Putamen (tissue), 1 donor: ENCODE results near the gene ZNF678.
"Not testable (repeated sequence)": the region's sequence is repeated elsewhere in the genome, so short reads cannot be mapped to it uniquely, and the experiment has no call there.

Experiments
- DNase-seq: peaks from one replicate; pipeline ENCODE4 v3.0.0-alpha.2; 2016; ENCODE audit warnings: low spot score

The ZNF678 gene

DNA sequence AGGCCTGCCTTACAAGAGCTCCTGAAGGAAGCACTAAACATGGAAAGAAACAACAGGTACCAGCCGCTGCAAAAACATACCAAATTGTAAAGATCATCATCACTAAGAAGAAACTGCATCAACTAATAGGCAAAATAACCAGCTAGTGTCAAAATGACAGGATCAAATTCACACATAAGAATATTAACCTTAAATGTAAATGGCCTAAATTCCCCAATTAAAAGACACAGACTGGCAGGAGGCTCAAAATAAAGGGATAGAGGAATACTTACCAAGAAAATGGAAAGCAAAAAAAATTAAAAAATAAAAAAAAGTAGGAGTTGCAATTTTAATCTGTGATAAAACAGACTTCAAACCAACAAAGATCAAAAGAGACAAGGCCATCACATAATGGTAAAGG, 11.5 kb upstream of the ZNF678 start:
- not testable (repeated sequence) for DNase-seq

DNA sequence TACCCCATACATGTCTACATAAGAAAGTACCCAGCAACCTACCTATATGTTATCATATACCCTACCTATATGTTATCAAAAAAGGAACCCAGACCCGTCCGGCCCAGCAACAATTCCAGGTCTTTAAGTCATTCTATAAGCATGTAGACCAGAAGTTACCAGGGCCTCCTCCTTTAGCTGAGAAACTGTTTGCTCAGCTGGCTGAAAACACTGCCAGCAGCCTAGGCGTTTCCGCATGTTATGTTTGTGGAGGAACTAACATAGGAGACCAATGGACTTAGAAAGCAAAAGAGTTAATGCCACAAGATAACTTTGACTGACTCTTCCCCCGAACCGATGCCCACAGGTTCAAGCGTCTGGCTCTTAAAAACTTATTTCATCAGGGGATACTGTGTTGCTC, 7.1 kb upstream of the ZNF678 start:
- no peak for DNase-seq

DNA sequence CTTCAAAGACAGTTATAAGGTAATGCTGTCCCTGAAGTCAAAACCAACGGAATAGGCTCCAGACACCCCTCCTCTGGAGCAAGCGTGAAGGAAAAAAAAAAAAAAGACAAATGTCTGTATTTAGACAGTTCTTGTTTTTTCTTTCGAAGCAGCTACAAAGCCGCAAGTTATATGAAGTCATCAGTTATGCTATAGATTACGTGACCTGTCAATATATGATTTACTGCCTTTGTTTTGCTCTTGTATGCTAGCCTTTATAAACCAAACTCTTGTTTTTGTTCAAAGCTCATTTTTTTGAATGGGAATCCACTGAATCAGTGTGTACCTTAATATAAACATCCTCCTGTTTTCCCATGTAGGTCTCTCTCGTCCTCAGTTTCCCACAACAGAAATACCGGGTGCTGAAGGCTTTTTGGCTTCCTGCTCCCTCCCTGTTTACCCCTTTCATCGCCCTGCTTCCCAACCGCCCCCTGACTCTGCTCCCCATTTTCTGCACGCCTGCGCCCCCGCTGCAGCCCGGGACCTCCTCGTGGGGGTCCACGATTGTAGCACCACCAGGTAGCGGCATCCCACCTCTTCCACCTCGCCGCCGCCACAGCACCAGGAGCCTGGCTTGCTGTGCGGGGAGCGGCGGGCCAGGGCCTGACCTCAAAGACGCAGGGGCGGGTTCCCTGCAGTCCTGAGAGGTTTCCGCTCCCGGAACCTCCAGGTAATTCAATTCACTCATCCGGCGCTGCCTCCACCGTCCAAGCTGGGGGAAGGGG, 5.2 kb upstream of the ZNF678 start:
- no peak for DNase-seq

DNA sequence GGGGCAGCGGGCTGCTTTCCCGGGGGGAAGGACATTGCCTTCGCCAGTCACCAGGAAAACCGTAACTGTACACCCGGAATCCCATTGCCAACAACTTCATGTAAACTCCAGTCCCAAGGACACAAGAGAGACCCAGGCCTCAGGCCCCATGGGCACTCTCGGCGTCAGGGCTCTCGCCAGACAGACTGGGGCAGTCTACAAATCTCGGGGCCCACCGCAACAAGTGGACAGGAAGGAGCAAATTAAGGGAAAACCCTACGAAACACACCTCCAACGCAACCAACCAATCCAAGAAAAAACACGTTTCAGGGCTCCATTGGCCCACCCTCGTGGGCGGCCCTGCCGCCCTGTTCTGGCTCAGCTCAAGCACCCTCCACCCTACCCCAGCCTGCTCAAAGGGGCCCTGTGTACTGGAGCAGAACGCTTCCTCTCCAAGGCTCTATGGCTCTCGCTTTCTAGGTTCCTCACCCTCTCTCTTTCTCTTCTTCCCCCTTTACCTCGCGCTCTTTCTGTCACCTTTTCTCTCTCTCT, 4.6 kb upstream of the ZNF678 start:
- no peak for DNase-seq

DNA sequence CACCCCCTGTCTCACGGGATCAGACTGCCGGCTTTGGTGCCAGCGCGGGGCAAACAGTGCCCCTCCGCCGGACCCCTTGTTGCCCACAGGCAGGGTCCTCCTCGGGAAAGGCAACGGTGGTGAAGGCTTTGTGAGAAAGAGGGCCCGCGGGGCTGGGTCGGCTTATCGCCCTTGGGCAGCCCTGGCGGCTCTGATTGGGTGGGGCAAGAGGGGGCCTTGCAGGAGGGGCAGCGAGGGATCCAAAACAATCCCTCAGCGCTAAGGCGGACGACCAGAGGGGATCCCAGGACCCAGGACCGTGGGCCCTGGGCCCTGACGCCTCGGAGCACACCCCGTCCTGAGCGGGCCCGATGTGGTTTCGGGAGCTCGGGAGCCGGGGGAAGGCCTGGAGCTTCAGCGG, 3.9 kb upstream of the ZNF678 start:
- no peak for DNase-seq

DNA sequence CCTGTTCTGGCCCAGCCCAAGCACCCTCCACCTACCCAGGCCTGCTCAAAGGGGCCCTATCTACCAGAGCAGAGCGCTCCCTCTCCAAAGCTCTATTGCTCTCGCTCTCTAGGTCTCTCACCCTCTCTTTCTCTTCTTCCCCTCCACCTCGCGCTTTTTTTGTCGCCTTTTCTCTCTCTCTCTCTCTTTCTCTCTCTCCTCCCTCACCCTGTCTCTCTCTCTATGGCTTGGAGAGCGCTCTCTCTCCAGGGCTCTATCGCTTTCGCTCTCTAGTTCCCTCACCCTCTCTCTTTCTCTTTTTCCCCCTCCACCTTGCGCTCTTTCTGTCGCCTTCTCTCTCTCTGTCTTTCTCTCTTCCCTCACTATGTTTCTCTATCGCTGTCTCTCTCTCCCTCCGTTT, 3.4 kb upstream of the ZNF678 start:
- DNase-seq: no peak

DNA sequence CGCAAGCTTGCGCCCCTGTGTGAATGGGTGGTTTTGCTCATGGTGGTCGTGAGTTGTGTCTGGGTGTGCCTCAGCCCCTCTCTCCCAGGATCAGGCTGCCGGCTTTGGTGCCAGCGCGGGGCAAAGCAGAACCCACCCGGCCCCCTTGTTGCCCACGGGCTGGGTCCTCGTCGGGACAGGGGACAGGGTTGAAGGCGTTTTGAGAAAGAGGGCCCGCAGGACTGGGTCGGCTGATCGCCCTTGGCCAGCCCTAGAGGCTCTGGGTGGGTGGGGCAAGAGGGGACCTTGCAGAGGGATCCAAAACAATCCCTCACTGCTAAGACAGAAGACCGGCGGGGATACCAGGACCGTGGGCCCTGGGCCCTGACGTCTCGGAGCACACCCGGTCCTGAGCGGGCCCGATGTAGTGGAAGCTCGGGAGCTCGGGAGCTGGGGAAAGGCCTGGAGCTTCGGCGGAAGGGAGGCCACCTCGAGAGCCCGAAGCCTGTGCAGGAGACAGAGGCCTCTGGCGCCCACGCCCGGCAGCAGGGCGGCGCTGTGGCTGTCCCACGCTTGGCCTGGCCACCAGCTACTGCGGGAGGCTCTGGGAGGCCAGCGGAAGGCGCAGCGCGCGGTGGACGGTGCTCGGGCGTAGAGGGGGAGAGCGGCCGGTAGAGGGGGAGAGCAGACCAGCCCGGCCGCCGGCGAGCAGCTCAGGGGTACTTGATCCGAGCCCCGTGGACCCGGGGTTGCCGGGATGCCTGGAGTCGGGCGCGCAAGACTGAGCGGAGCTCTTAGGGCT, 2.8 kb upstream of the ZNF678 start:
- no peak for DNase-seq

DNA sequence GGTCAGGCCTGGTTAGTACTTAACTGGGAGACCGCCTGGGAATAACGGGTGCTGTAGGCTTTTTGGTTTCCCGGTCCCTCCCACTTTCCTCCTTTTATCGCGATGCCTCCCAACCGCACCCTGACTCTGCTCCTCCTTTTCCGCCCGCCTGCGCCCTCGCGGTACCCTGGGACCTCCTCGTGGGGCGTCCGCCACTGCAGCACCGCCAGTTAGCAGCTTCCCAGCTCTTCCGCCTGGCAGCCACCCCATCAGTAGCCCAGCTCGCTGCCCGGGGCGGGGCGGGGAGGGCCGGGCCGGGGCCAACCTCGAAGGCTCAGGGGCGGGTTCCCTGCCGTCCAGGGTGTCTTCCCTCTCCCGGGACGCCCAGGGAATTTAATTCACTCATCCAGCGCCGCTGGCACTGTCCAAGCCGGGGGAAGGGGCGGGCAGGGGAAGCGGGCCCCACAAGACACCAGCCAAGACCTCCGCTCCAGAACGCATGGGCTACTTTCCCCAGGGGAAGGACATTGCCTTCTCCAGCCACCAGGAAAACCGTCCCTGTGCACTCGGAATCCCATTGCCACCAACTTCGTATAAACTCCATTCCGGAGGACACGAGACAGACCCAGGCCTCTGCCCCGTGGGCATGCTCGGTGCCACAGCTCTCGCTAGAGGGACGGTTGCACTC, 2.0 kb upstream of the ZNF678 start:
- no peak for DNase-seq

DNA sequence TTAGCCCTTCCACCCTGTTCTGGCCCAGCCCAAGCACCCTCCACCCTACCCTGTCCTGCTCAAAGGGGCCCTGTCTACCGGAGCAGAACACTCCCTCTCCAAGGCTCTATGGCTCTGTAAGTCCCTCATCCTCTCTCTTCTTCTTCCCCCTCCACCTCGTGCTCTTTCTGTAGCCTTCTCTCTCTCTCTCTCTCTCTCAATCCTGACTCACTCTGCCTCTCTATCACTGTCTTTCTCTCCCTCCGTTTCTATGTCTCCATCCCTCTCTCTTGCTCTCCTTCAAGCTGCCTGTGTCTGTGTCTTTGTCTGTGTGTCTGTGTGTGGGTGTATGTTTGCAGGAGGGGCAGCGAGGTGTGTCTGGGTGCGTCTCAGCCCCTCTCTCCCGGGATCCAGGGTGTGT, 1.3 kb upstream of the ZNF678 start:
- no peak for DNase-seq

DNA sequence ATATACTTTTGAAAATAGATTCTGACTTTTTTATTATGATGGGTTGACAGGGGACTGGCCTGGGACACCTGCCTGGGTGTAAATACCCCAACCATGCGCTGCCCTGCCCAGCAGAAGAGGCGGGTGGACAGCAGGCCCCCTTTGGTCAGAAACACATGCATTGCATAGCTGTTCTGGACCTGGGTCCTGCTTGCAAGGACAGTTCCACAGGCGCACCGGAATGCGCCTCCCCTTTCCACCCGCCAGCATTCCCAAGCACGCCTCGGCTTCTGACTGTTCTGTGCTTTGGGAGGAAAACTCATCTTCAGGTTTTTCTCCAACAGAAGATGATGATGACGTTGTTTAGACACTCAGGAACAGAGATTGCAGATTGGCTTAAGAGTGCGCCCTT, 428 bp upstream of the ZNF678 start:
- no peak for DNase-seq

DNA sequence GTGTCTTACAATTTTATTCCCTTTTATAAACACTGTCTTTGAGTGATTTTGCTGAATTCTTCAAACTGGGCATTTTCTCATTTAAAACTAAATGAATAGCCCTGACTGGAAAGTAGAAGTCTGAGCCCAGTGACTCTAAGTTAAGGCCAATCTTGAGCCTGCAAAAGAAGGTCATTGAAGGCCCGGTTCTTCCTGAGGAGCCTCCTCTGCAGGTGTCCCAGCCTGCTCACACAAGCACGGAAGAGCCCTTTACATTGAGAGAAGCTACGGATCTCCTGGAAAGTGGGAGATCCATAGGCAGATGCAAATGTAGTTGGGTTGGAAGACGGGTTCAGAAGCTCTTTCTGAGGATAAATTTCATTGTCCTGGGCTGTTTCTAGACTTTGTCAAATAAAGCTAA, 3.9 kb downstream of the ZNF678 start:
- DNase-seq: no peak

DNA sequence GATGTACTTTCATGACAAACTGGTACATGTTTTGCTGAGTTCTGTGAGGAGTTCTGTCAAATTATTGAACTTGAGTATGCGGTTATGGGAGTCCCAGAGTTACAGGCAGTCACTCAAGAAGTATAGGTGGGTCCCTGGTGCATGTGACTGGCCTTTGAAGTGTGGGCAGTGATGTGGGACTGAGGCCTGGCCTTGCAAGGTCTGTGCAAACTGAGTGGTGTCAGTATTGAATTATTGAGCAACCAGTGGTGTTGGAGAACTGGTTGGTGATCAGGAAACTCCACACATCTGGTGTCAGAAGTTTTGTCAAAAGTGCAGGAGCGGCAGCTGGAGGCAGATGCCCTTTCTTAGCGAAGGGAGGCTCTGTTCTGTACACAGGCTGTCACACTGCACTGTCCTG, 5.2 kb downstream of the ZNF678 start:
- no peak for DNase-seq

DNA sequence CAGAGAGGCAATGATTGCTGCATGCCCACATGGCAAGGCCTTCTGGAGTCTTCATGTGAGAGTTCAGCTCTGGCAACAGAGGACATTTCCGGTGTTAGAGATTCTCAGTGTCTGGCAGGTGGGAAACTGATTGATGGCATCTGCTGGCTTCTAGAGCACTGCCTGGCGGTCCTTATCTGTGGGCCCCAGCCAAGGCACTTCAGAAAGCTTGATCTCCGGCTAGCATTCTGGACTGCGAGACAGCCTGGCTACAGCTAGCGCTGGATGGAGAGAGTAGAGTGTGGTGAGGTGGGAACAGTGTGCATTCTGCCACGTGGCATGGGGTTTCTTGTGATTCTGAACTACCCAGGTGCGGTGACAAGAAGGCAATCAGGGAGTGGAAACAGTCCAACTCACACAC, 9.4 kb downstream of the ZNF678 start:
- no peak for DNase-seq

DNA sequence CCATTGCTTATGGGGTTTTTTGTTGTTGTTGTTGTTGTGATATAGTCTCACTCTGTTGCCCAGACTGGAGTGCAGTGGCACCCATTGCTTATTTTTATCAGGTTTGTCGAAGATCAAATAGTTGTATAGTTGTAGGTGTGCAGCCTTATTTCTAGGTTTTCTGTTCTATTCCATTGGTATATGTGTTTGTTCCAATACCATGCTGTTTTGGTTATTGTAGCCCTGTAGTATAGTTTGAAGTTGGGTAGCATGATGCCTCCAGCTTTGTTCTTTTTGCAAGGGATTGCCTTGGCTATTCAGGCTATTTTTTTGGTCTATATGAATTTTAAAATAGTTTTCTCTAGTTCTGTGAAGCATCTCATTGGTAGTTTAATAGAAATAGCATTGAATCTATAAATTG, 11.6 kb downstream of the ZNF678 start:
- DNase-seq: no peak

DNA sequence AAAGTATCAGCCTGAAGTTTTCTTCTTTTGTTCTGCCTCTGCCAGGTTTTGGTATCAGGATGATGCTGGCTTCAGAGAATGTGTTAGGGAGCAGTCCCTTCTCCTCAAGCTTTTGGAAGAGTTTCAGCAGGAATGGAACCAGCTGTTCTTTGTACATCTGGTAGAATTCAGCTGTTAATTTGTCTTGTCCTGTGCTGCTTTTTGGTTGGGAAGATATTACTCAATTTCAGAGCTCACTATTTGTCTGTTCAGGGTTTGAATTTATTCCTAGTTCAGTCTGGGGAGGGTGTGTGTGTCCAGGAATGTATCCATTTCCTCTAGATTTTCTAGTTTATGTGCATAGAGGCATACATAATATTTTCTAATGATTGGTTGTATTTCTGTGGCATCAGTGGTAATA, 12.8 kb downstream of the ZNF678 start:
- DNase-seq: no peak

DNA sequence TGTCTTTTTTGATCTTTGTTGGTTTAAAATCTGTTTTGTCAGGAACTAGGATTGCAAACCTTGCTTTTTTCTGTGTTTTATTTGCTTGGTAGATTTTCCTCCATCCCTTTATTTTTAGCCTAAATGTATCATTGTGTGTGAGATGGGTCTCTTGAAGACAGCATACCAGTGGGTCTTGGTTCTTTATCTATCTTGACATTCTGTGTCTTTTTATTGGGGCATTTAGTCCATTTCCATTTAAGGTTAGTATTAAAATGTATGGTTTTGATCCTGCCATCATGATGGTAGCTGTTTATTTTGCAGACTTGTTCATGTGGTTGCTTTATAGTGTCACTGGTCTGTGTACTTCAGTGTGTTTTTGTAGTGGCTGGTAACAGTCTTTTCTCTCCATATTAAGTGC, 14.1 kb downstream of the ZNF678 start:
- no peak for DNase-seq

DNA sequence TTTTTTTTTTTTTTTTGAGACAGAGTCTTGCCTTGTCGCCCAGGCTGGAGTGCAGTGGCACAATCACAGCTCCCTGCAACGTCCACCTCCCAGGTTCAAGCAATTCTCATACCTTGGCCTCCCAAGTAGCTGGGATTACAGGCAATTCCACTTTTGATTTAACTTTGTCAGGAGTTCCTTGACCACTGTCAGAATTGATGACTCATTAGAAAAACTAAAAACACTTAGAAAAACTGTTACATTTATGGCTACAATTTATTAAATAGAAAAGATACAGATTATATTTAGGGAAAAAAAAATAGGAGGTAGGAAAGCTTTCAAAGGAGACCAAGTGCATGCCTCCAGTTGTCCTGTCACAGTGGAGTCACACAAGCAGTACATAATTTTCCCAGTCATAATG, 20.0 kb downstream of the ZNF678 start:
- DNase-seq: no peak

DNA sequence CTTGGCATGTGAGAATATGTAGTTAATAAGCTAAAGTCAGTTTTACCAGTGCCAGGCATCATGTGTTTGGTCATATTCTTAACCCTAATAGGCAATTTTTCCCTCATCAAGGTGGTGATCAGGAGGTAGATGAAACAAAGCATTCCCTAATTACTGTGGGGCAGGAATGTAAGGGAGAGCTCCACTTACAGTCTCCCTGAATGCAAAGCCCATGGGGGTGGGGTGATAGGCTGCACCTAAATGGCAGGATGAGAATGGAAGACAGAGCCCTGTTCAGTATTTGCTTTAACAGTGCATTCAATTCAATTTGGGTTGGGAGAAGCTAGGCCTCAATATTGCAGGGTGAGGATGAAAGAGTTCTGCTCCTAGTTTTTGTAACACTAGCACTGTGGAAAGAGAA, 23.4 kb downstream of the ZNF678 start:
- DNase-seq: no peak

DNA sequence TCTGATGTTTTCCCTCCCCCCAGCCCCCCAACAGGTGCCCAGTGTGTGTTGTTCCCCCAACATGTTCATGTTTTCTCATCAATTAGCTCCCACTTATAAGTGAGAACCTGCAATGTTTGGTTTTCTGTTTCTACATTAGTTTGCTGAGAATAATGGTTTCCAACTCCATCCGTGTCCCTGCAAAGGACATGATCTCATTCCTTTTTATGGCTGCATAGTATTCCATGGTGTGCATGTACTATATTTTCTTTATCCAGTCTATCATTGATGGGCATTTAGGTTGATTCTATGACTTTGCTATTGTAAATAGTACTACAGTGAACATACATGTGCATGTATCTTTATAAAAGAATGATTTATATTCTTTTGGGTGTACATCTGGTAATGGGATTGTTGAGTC, 24.6 kb downstream of the ZNF678 start:
- DNase-seq: no peak

DNA sequence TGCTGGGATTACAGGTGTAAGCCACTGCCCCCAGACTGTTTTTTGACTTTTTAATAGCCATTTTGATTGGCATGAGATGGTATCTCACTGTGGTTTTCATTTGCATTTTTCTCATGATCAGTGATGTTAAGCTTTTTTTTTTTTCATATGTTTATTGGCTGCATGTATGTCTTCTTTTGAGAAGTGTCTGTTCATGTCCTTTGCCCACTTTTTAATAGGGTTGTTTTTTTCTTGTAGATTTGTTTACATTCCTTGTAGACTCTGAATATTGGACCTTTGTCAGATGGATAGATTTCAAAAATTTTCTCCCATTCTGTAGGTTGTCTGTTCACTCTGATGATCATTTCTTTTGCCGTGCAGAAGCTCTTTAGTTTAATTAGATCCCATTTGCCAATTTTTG, 25.4 kb downstream of the ZNF678 start:
- DNase-seq: not testable (repeated sequence)

DNA sequence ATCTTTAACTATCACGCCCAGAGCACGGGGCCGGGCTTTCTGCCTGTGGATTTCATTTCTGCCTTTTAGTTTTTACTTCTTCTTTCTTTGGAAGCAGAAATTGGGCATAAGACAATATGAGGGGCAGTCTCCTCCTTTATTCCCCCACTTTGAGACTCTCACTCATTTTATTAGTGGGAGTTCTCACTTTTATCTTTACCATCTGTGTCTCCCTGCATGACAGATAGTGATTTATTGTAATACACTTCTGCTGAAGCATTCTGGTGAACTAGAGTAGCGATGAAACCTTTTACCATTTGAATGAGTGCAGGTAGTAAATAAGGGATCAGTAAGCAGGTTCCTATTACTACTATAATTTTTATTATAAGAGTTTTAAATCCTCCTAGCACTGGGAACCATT, 26.4 kb downstream of the ZNF678 start:
- not testable (repeated sequence) for DNase-seq

DNA sequence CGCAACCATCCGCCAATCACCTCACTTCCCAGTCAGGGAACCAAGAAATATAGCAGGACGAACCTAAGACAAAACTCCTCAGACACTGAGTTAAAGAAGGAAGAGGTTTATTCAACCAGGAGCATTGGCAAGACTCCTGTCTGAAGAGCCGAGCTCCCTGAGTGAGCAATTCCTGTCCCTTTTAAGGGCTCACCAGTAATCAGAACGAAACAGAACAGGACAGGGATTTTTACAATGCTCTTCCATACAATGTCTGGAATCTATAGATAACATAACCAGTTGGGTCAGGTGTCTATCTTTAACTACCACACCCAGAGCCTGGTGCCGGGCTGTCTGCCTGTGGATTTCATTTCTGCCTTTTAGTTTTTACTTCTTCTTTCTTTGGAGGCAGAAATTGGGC, 32.9 kb downstream of the ZNF678 start:
- DNase-seq: not testable (repeated sequence)

DNA sequence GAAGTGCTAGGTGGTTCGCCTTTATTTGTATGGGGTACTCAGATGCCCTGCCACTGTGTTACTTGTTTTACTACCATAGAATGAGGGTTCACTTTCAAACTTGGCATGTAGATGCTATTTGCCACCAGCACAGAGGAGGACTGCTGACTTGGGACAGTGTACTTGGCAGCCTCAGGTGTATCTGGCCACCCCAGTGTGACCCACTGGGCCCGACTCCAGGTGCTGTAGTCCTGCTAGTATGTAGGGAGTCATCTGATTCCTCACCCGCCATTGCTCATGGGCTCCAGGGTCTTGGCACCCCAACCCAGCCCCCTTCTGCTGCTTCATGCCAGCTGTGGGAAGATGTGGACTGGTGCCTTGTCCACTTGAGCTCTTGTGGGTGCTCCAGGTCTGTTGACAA, 40.0 kb downstream of the ZNF678 start:
- DNase-seq: no peak
